Lower leg skin (tissue), 3 donors: ENCODE results near the gene PNMA8C.

Source experiments
- POLR2A ChIP-seq, 2 donors: fragments of 450-650 bp; IDR thresholded peaks; one replicate each; pipeline ENCODE4 v1.6.1; 2016 to 2017; ENCODE audit warnings: antibody characterized with exemption in 2 of 2, mild to moderate bottlenecking in 1 of 2, moderate library complexity in 1 of 2
- TF ChIP-seq, protein P1 (sequence below), 3 donors: fragments of 450-650 bp; IDR thresholded peaks; one replicate each; pipeline ENCODE4 v1.5.1; 2016; ENCODE audit warnings: antibody characterized with exemption in 3 of 3, mild to moderate bottlenecking in 3 of 3, moderate library complexity in 2 of 3

DNA sequence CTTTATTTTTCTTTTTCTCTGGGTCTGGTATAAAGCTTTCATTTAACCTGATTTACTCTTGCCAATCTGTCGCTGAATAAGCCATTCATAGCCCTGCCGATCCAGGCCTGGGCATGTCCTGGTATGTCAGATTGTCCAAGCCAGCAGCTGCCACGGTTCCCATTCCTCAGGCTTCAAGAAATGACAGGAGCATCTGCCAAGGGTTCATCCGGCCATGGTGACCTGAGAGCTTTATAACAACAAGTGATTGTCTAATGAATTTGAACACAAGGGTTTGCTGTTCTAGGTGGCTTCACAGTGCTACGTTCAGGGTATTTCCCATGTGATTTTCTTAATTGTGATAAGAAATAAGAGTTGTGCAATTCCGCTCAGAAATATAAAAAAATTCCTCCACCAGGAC is 22.6 kb upstream of the PNMA8C start:
- TF ChIP-seq, protein P1, sequence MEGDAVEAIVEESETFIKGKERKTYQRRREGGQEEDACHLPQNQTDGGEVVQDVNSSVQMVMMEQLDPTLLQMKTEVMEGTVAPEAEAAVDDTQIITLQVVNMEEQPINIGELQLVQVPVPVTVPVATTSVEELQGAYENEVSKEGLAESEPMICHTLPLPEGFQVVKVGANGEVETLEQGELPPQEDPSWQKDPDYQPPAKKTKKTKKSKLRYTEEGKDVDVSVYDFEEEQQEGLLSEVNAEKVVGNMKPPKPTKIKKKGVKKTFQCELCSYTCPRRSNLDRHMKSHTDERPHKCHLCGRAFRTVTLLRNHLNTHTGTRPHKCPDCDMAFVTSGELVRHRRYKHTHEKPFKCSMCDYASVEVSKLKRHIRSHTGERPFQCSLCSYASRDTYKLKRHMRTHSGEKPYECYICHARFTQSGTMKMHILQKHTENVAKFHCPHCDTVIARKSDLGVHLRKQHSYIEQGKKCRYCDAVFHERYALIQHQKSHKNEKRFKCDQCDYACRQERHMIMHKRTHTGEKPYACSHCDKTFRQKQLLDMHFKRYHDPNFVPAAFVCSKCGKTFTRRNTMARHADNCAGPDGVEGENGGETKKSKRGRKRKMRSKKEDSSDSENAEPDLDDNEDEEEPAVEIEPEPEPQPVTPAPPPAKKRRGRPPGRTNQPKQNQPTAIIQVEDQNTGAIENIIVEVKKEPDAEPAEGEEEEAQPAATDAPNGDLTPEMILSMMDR (IDR thresholded peaks at IDR 0.05), result no peak
- TF ChIP-seq POLR2A (IDR thresholded peaks at IDR 0.05), result no peak
